GM23248 (cell line): Measurements from ENCODE around the gene AQR.

Experiments used
- EZH2 ChIP-seq: fragments of 200-600 bp; sonication (generic); IDR thresholded peaks from 2 replicates; pipeline ENCODE4 v1.6.1; 2018; ENCODE audit warnings: antibody characterized with exemption, mild to moderate bottlenecking; ENCODE audit not compliant: insufficient read depth, poor library complexity, severe bottlenecking
- EZH2phosphoT487 ChIP-seq: fragments of 200-600 bp; sonication (generic); IDR thresholded peaks from 2 replicates; pipeline ENCODE4 v1.6.1; 2018; ENCODE audit warnings: antibody characterized with exemption, moderate library complexity, mild to moderate bottlenecking, low read depth; ENCODE audit not compliant: insufficient read depth

DNA sequence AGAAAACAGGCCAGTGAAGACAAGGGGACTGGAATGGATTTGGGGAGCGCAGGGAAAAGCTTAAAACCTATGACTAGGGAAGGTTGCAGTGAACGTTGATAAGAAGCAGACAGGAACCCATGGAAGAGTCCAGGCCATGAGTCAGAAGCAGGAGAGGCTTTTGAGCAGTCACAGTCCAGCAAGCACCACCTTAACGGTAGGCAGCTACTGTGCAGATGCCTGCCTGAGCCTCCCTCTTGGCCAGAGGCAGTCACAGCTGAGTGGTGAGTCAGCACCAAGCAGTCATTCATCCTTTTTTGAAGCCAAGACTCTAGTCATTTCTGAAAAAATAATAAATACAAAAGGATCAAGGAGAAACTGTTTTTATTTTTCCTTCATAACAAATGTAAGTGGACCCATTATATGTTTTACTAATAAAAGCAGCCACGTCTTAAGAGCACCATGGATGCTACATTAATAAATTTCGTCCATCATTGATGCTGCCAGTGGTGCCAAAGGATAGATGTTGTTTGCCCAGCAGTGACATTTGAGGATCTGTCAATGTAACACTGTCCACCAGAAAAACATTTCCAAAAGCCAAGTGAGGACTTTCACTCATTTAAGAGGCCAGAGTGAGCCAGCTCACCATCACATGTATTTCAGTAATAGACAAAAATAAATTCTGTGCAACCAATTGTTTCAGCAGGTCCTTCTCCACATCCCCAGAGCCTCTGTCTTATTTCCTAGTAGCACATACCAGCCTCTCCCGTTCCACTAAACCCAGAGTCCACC, 132.1 kb downstream of the AQR start:
- TF ChIP-seq EZH2phosphoT487 (no peak), EZH2 (no peak)
